Activated CD4-positive, alpha-beta T cell treated with anti-CD3 and anti-CD28 coated beads, Interleukin-2, amount 10 ng/mL, durations not matched to agents 24 days and 14 days (primary cell): ENCODE results near the gene MIGA2. TPM values are rescaled to one million over a fixed set of nuclear protein-coding genes. Genes with fewer than 3 reads are reported as not detected.

ENCODE experiments used
- DNase-seq: peaks from one replicate; pipeline ENCODE4 v3.0.0; 2022
- H3K27ac Mint-ChIP-seq: one replicate; pipeline ENCODE4 v1.8.0; 2022; ENCODE audit warnings: mild to moderate bottlenecking, mixed read lengths
- H3K27me3 Mint-ChIP-seq: one replicate; pipeline ENCODE4 v1.8.0; 2022; ENCODE audit warnings: mixed read lengths
- H3K36me3 Mint-ChIP-seq: one replicate; pipeline ENCODE4 v1.8.0; 2022; ENCODE audit warnings: low read depth, mild to moderate bottlenecking, mixed read lengths
- H3K4me1 Mint-ChIP-seq: one replicate; pipeline ENCODE4 v1.8.0; 2021; ENCODE audit warnings: mixed read lengths
- H3K4me3 Mint-ChIP-seq: one replicate; pipeline ENCODE4 v1.8.0; 2022; ENCODE audit warnings: mild to moderate bottlenecking, moderate library complexity, mixed read lengths
- H3K9me3 Mint-ChIP-seq: one replicate; pipeline ENCODE4 v1.8.0; 2021; ENCODE audit warnings: mixed read lengths
- intact Hi-C: fragments of 100-400 bp; cut with micrococcal nuclease; formaldehyde crosslinking; loops from one replicate; pipeline ENCODE4 v1.15.1; 2023
- total RNA-seq: library from RNA; stranded (reverse); gene quantifications from 2 replicates; pipeline ENCODE4 v1.2.3, GENCODE V29; 2022

MIGA2 gene
- total RNA-seq, 1 donor from 2014 or later, result 43.3 TPM

DNA sequence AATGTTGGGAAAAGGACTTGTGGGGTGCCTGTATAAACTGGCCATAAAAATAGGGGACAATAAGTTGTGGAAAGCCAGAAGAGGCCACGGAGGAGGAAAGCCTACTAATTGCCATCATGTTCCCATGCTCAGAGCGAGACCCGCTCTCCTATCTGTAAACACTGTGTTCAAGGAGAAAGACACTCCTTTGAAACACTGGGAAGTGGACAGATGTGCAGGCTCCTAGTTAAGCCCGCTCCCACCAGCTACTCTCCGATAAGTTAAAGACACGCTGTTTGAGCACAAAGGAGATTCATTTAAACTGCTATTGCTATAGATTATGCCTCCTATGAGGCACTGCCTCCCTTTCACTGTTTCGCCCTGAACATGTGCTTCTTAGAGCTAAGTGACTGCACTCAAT lies 64.9 kb downstream of the MIGA2 start:
- no peak overlapping the region for H3K27ac Mint-ChIP-seq
- H3K27me3 Mint-ChIP-seq, result no peaks in the 10 kb centered on the region
- H3K4me3 Mint-ChIP-seq, result no peak overlapping the region
- no peaks in the 10 kb centered on the region for H3K4me1 Mint-ChIP-seq
- intact Hi-C loops, result no loop called here
- H3K36me3 Mint-ChIP-seq, result peaks cover 1% of the 10 kb centered on the region
- DNase-seq, result no peak
- H3K9me3 Mint-ChIP-seq, result no peaks in the 10 kb centered on the region

GRCh38 chr9:129102095-129102525 lies 65.7 kb downstream of the MIGA2 start:
- no peaks in the 10 kb centered on the region for H3K36me3 Mint-ChIP-seq
- no peaks in the 10 kb centered on the region for H3K4me1 Mint-ChIP-seq
- intact Hi-C loops, result no loop called here
- H3K4me3 Mint-ChIP-seq, result no peak overlapping the region
- no peaks in the 10 kb centered on the region for H3K9me3 Mint-ChIP-seq
- DNase-seq, result no peak
- H3K27ac Mint-ChIP-seq, result no peak overlapping the region
- H3K27me3 Mint-ChIP-seq, result no peaks in the 10 kb centered on the region

- intact Hi-C loops, result no loop called here
- no peaks in the 10 kb centered on the region for H3K36me3 Mint-ChIP-seq
- peak; percentile 71 for DNase-seq
- no peak overlapping the region for H3K4me3 Mint-ChIP-seq
- no peaks in the 10 kb centered on the region for H3K4me1 Mint-ChIP-seq
- no peak overlapping the region for H3K27ac Mint-ChIP-seq
- H3K9me3 Mint-ChIP-seq, result no peaks in the 10 kb centered on the region
- no peaks in the 10 kb centered on the region for H3K27me3 Mint-ChIP-seq
These were observed 66.6 kb downstream of the MIGA2 start for GRCh38 chr9:129102791-129103594.

GRCh38 chr9:129103595-129103965 lies 67.2 kb downstream of the MIGA2 start:
- Mint-ChIP-seq H3K9me3 (no peaks in the 10 kb centered on the region), H3K4me1 (no peaks in the 10 kb centered on the region), H3K36me3 (no peaks in the 10 kb centered on the region), H3K4me3 (no peak overlapping the region), H3K27ac (no peak overlapping the region), H3K27me3 (no peaks in the 10 kb centered on the region)
- intact Hi-C loops, result no loop called here
- DNase-seq, result no peak

DNA sequence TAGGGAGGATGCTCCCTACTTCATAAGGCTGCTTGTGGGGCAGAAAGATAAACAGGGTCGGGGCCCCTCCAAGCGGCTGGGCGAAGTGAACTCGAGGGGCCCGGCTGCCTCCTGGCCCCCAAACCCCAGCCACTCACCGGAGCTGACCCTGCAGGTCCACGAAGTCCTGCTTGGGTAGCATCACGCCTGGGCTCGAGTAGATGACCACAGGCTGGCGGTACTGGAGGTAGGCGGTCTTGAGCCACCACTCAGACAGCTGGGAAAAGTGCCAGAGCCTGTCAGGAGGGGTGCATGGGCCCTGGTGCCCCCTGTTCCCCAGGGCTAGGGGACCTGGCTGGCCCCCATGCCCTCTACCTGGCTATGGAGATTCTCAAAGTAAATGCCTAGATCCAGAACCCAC lies 67.6 kb downstream of the MIGA2 start:
- Mint-ChIP-seq H3K4me1 (peaks cover 3% of the 10 kb centered on the region), H3K27ac (no peak overlapping the region), H3K27me3 (no peaks in the 10 kb centered on the region), H3K9me3 (no peaks in the 10 kb centered on the region), H3K36me3 (no peaks in the 10 kb centered on the region), H3K4me3 (no peak overlapping the region)
- no peak for DNase-seq
- intact Hi-C loops, result no loop called here

DNA sequence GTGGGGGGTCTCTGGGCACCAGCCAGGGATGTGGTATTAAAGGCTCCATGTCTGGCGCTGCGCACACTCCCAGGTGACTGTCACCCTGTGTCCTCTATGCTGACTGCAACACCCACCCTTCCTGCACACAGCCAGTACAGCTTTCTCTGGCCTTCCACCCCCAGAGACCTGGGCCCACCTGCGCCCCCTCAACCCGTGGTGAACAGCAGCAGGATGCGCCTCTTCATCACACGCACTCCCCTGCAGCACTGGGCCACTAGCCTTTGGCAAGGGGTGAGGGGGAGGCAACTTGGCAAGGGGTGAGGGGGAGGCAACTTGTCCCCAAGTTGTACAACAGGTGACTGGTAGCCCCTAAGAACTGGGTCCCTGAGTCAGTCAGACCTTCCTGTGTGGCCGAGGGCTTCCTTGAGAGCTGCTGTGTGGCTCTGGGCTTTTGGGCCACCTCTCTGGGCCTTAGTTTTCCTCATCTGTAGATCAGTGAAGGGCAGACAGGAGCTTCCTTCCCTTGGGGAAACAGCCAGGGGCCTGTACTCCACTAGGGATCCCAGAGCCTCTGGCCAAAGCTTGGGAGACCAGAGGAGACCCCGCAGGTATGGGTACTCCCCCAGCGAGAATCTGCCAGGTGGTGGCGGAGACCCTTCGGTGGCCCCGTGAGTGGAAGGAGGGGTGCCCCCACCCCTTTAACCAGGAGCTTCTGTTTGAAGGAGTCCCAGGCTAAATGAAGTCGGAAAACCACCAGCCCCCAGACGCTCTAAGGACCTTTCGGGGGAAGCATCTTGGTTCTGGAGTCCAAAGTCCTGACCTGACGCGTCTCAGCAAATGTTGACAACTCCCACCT lies 69.7 kb downstream of the MIGA2 start:
- peaks cover 10% of the 10 kb centered on the region for H3K4me1 Mint-ChIP-seq
- H3K27ac Mint-ChIP-seq, result no peak overlapping the region
- no peak for DNase-seq
- no peak overlapping the region for H3K4me3 Mint-ChIP-seq
- H3K36me3 Mint-ChIP-seq, result no peaks in the 10 kb centered on the region
- H3K27me3 Mint-ChIP-seq, result no peaks in the 10 kb centered on the region
- no peaks in the 10 kb centered on the region for H3K9me3 Mint-ChIP-seq
- intact Hi-C loops, result no loop called here

DNA sequence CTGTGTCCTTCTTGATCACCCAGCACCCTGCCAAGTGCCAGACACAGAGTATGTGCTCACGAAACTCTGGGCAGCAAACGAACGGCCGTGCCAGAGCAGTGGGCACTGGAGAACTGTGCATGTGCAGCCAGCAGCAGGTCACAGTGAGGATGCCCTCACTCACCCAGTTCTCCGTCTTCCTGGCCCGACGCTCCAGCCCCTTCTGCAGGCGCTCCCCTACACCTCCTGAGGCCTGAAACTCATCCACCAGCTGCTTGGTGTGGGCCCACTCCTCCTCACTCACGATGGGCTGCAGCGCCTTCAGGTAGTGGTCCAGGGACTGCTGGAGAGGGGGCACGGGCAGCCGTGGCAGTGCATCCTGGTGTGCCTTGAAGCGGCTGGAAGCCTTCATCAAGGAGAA lies 71.2 kb downstream of the MIGA2 start:
- no peak overlapping the region for H3K27ac Mint-ChIP-seq
- intact Hi-C loops, result no loop called here
- DNase-seq, result no peak
- H3K4me3 Mint-ChIP-seq, result no peak overlapping the region
- H3K9me3 Mint-ChIP-seq, result no peaks in the 10 kb centered on the region
- peaks cover 15% of the 10 kb centered on the region for H3K4me1 Mint-ChIP-seq
- H3K27me3 Mint-ChIP-seq, result no peaks in the 10 kb centered on the region
- no peaks in the 10 kb centered on the region for H3K36me3 Mint-ChIP-seq

DNA sequence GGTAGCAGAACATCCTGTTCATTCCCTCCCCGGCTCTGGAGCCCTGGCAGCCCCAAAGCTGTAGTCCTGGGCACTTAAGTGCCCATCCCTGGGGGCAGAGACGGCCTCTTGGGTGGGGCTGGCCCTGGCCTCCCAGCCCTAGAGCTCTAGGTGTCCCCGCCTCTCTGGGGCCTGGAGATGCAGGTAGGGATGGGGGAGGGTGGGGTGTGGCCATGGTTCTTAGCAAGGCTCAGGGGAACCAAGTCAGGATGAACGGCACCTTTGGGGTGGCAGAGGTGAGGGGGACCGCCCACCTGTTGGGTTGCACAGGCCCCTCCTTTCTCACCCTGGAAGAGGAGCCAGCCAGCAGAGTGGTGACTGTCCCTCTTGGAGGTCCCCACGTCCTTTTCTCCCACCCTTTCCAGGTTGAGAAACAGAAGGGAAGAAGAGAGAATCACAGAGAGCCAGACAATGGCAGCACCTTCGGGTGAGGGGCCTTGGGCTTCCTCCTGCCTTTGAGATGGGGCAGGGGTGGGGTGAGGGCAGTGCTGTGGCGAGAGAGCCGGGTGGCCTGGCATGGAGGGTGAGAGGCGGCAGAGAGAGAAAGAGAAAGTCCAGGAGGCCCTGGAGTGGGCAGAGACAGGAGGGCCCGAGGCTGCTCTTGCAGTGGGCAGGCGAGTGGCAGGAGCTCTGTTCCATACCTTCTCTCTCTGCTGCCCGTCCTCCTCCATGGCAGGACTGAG lies 71.8 kb downstream of the MIGA2 start:
- Mint-ChIP-seq H3K27me3 (no peaks in the 10 kb centered on the region), H3K4me3 (peak overlapping the region; percentile 96), H3K27ac (no peak overlapping the region), H3K4me1 (peaks cover 15% of the 10 kb centered on the region), H3K36me3 (no peaks in the 10 kb centered on the region), H3K9me3 (no peaks in the 10 kb centered on the region)
- no peak for DNase-seq
- intact Hi-C loops, result no loop called here

DNA sequence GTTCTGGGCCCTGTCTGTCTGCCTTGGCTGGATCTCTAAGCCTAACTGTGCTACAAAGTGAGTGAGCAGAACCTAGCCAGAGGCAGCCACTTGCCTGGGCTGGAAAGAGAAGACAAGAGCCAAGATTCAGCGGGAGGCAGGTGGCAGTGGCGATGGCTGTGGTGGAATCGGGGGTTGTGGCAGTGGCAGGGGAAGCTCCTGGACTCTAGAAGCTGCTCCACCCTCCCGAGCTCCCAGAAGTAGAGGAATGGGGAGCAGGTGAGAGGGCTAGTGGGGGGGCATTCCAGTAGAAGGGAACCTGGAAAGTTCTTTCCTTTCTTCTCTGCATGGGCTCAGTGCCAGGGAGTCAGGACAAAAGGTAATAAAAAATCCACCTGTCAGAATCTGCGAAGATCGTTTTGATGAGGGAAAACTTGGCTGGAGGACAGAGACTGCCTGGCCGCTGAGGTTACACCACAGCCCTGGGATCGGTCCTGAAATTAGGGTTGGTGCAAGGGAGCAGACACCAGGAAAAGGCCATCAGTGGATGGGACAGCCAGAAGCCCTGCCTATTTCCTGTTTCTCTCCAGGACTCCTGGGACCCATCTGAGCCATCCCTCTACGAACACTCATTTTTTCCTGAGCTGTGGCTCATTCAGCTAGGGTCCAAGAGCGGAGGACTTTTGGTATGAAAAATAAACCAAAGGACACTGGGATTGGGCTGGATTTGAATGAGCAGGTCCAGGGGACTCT lies 72.5 kb downstream of the MIGA2 start:
- H3K9me3 Mint-ChIP-seq, result no peaks in the 10 kb centered on the region
- peak overlapping the region; percentile 96 for H3K4me3 Mint-ChIP-seq
- H3K4me1 Mint-ChIP-seq, result peaks cover 18% of the 10 kb centered on the region
- H3K27ac Mint-ChIP-seq, result peak overlapping the region; percentile 61
- H3K36me3 Mint-ChIP-seq, result no peaks in the 10 kb centered on the region
- DNase-seq, result no peak
- intact Hi-C loops, result no loop called here
- H3K27me3 Mint-ChIP-seq, result no peaks in the 10 kb centered on the region

- peak overlapping the region; percentile 96 for H3K4me3 Mint-ChIP-seq
- intact Hi-C loops, result no loop called here
- DNase-seq, result peak; percentile 70
- peak overlapping the region; percentile 61 for H3K27ac Mint-ChIP-seq
- no peaks in the 10 kb centered on the region for H3K27me3 Mint-ChIP-seq
- peaks cover 20% of the 10 kb centered on the region for H3K4me1 Mint-ChIP-seq
- no peaks in the 10 kb centered on the region for H3K36me3 Mint-ChIP-seq
- H3K9me3 Mint-ChIP-seq, result no peaks in the 10 kb centered on the region
These were observed 73.1 kb downstream of the MIGA2 start for GRCh38 chr9:129109537-129109903.

DNA sequence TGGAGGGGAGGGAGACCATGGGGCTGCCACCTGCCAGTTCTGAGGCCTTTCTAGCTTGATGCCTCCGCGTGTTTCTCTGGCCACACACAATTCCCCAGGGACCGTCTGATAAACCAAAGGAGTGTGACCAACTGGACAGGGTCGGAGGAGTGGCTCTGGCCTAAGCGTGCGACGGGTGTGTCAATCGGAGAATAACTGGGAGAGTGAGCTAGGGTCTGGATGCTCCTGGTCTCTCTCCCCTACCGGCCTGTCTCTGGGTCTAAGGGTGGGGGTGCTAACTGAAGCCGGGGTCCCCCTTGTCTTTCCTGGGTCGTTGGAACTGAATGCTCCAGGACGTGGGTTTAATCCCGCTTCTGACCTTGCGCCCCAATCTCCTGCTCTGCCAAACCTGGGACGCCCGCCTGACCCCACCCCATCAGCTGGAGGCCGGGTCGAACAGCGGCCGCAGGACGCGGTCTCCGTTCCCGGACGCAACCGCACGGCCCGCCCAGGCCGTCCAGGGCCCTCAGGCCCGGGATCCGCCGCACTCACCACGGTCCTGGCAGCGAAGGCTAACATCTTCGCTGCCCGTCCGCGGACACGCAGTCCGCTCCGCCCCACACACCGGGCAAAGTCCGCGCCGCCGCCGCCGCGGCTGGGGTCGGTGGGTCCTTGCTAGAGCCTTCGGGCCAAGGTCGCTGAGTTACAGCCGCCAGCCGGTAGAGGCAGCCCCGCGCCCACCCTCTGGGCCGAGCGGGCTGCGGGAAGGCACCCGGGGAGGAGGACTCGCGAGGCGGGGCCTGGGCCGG lies 73.7 kb downstream of the MIGA2 start:
- H3K4me3 Mint-ChIP-seq, result peak overlapping the region; percentile 96
- intact Hi-C loops, result loop anchor here (2.0 kb wide), 1 partner anchor 81 kb away; the partner anchor contains the start of gene SH3GLB2
- H3K4me1 Mint-ChIP-seq, result peaks cover 26% of the 10 kb centered on the region
- no peaks in the 10 kb centered on the region for H3K9me3 Mint-ChIP-seq
- no peak for DNase-seq
- H3K36me3 Mint-ChIP-seq, result no peaks in the 10 kb centered on the region
- H3K27me3 Mint-ChIP-seq, result no peaks in the 10 kb centered on the region
- H3K27ac Mint-ChIP-seq, result no peak overlapping the region

GRCh38 chr9:129110740-129111527 lies 74.5 kb downstream of the MIGA2 start, which contains the start of the genes CRAT and PTPA:
Gene CRAT, minus strand, starts transcription at chr9:129110793. Its CDS starts 284 bp downstream, at chr9:129110509.
Gene PTPA, plus strand, starts transcription at chr9:129111415. Its CDS starts 186 bp downstream, at chr9:129111601.
- intact Hi-C loops, result loop anchor here (1.0 to 2.0 kb wide), 2 partner anchors 30 to 82 kb away; partner anchors contain the start of genes DOLPP1 and SH3GLB2
- Mint-ChIP-seq H3K27me3 (no peaks in the 10 kb centered on the region), H3K9me3 (no peaks in the 10 kb centered on the region), H3K4me3 (peak within 1 kb of the TSS; percentile 96), H3K4me1 (peaks cover 29% of the 10 kb centered on the region), H3K27ac (peak within 1 kb of the TSS; percentile 96), H3K36me3 (no peaks in the 10 kb centered on the region)
- peak; percentile 98 for DNase-seq
